CD4-positive, alpha-beta T cell treated with Interleukin-2 at 100 ng/mL for 4 hours (primary cell): ENCODE data around the gene LIN52.
"Not testable (repeated sequence)": the region's sequence is repeated elsewhere in the genome, so short reads cannot be mapped to it uniquely, and the experiment has no call there.

Experiments used
- DNase-seq: peaks from one replicate; pipeline ENCODE4 v3.0.0-alpha.2; 2020; ENCODE audit warnings: low spot score

The LIN52 gene

DNA sequence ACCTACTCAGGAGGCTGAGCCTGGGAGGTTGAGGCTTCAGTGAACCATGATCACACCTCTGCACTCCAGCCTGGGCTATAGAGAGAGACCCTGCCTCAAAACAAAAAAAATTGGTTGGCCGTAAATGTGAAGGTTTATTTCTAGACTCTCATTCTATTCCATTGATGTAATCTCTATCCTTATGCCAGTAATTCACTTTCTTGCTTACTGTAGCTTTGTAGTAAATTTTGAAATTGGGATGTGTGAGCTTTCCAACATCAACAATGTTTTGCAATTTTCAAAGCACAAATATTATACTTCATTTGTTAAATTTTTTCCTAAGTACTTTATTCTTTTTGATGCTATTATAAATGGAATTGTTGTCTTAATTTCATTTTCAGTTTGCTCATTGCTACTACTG, 24.6 kb downstream of the LIN52 start:
- DNase-seq, result no peak

DNA sequence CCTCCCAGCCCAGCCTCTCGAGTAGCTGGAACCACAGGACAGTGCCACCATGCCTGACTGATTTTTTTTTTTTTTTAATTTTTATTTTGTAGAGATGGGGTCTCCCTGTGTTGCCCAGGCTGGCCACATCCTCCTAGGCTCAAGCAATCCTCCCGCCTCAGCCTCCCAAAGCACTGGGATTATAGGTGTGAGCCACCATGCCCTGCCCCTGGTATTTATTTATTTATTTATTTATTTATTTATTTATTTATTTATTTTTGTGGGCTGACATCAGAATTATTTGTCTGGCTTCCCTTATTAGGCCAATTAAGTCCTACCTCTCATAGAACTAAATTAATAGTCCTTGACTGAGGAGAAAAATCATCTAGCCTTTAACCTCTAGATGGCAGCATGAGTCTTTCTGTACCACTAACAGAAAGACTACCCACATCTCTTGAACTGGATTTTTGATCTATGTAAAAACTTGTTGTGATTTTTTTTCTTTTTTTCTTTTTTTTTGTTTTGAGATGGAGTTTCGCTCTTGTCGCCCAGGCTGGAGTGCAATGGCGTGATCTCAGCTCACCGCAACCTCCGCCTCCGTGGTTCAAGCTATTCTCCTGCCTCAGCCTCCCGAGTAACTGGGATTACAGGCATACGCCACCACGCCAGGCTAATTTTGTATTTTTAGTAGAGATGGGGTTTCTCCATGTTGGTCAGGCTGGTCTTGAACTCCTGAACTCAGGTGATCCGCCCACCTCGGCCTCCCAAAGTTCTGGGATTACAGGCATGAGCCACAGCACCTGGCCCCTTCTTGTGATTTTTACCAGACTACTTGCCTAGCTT, 26.9 kb downstream of the LIN52 start:
- DNase-seq, result peak; percentile 47

DNA sequence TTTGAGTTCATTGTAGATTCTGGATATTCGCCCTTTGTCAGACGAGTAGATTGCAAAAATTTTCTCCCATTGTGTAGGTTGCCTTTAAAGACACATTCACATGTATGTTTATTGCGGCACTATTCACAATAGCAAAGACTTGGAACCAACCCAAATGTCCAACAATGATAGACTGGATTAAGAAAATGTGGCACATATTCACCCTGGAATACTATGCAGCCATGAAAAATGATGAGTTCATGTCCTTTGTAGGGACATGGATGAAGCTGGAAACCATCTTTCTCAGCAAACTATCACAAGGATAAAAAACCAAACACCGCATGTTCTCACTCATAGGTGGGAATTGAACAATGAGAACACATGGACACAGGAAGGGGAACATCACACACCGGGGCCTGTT, 40.7 kb downstream of the LIN52 start:
- DNase-seq, result not testable (repeated sequence)

DNA sequence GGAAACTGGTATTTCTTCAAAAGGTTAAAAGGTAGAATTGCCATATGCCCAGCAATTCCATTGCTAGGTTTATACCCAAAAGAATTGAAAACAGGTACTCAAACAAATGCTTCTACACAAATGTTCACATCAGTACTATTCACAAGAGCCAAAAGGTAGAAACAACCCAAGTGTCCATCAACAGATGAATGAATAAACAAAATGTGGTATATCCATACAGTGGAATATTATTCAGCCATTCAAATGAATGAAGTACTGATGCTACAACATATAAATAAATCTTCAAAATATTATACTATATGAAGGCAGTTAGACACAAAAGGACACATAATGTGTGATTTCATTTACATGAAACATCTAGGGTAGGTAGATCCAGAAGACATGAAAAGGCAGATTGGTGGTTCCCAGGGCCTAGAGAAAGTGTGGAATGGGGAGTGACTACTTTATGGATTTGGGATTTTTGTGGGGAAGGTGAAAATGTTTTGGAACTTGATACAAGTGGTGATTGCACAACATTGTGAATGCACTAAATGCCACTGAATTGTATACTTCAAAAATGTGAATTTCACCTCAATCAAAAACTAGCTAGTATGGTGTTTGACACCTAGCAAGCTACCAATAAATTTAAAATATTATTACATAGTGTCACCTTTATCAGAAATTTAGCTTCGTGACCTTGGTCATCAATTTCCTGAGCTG, 41.7 kb downstream of the LIN52 start:
- no peak for DNase-seq

DNA sequence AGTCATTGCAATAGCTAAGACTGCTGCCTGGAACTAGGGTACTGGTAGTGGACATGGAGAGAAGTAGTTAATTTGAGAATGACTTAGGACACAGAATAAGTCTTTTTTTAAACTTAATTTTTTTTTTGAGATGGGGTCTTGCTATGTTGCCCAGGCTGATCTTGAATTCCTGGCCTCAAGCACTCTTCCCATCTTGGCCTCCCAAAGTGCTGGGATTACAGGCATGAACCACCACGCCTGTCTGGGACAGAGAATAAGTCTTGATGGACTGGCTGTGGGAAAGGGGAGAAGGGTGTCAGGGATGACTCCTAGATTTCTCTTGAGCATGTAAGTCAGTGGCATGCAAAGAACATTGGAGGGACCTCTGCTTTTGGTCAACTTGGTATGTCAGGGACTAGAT, 42.9 kb downstream of the LIN52 start:
- no peak for DNase-seq

DNA sequence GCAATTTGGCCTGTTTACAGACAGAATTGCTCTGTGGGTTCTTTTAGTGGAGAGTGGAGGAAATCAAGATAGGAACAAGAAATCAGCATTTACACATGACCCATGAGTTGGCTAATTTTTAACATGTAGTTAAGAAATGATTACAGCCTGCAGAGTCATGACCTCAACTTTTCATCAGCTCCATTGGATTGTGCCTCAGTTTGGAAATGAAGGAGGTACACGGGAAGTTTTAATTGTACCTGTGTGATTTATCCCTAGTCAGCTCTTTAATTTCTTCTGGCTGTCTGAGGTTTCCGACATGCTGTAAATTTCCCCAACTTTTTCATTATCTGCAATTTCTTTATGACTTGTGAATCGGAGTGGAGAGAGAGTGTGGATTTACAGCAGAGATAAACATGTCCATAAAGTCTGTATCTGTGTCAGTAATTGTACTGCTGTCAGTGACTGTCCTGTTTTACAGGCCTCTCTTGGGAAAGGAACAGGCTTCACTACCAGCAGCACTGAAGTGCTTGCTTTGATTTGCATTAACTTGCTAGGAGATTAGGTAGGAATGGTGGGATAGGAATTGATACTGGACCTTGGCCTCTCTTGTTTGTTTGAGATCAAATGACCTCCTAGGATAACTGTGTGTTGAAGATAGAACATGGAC, 49.2 kb downstream of the LIN52 start:
- no peak for DNase-seq

DNA sequence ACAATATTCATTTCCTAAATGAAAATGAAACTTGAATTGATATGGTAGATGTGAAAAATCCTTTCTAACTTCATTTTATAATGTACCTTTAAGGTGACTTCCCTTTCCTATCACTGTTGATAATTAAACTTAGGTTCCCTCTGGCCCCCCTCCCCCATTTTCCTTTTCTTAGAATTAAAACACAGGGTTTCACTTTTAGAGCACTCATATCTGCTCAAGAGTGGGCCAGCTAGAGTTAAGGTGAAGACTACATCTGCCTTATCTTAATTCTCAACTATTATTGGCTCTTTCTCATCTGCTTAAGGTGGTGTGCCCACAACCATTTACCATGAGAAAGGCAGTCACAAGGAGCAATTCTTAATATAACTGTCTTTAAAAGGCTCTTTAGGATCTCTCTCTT, 49.7 kb downstream of the LIN52 start:
- DNase-seq, result no peak

DNA sequence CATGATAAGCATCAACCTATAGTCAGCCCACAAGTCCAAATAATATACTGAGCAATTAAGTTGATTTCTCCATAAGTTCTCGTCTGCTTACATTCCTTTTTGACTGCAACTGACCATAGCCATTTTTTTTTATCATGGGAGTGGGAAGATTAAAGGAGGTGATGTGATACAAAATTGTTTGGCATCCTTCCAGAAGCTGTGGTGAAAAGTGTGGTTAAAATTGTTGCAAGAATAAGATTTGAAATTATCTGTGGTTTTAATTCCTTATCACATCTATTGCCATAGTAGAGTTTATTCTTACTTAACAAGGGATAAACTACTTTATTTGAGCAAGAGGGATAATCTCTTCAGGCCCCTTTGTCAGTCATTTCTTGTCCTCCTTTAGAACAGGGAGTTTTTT, 50.7 kb downstream of the LIN52 start:
- DNase-seq, result no peak

DNA sequence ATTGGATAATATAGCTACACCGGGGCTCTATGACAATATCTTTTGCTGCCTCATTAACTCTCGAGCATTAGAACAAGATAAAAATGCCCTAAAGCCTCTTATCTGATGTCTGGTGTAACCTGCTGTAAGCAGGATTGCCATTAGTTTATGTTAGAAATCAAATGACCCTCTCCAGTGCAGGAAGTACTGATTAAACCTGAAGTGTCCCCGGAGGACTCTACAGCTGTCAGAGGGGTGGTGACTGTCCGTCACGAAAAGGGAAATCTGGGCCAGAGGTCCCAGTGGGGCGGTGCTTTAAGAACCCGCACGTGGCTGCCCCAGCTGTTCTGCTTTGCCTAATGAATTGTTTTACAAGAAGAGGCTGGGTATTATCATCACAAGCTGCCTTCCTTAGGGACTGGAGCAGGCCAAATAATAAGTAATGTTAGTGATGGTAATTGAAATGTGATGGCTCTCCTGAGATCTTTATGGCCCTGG, 55.7 kb downstream of the LIN52 start:
- no peak for DNase-seq

DNA sequence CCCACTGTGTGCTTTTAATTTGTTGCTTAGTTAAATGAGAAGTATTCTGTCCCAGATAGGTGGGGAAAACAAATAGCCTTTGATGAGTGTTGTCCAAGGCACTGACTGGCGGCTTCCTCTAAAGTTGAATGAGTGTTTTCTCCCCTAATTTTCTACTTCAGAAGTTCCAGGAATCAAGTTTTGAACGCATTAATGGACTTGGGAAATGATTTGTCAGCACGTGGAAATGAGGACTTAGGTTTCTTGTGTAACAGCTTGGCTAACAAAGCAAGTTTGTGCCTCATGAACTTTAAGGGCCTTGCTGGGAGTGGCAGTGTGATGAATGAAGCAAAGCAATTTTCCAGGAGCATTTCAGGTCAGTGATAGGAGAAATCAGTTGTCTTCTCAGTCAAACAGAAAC, 56.9 kb downstream of the LIN52 start:
- no peak for DNase-seq

DNA sequence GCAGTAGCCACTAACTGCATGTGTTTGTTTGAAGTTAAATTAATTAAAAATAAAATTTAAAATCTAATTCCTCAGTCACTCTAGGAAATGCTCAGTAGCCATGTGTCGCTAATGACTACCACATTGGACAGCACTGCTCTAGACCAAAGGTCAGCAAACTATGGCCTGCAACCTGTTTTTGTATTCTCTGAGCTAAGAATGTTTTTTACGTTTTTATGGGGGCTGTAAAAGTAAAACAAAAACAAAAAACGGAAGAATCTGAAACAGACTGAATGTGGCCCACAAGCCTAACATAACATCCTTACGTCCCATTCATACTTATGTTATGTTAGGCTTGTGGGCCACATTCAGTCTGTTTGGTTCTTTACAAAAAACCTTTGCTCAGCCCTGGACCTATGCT, 57.8 kb downstream of the LIN52 start:
- DNase-seq, result no peak

DNA sequence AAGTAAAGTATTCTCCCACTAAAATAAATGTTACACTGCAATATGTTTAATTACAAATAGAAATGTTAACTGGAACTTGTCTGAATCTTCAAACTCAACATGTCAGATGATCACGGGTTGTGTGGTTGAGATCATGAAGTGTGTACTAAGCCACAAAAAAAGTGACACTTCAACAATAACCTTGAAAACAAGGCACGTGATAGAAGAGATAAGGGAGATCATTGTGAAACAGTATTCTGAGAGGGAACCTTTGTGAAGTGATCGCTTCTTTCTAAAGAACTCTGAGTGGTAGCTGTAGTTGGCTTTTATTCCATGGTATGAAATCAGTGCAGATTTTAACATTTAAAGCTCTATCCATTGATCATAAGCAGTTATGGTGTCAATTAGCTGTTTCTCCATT, 60.0 kb downstream of the LIN52 start:
- no peak for DNase-seq

DNA sequence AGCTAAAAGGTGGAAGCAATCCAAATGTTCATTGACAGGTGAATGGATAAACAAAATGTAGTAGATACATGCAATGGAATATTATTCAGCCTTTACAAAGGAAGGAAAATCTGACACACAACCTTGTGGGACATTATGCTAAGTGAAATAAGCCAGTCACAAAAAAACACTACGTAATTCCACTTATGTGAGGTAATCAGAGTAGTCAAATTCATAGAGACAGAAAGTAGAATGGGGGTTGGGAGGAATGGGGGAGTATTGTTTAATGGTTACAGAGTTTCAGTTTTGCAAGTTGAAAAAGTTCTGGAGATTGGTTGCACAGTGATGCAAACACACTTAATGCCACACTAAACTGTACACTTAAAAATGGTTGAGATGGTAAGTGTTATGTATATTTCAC, 62.8 kb downstream of the LIN52 start:
- DNase-seq, result no peak

DNA sequence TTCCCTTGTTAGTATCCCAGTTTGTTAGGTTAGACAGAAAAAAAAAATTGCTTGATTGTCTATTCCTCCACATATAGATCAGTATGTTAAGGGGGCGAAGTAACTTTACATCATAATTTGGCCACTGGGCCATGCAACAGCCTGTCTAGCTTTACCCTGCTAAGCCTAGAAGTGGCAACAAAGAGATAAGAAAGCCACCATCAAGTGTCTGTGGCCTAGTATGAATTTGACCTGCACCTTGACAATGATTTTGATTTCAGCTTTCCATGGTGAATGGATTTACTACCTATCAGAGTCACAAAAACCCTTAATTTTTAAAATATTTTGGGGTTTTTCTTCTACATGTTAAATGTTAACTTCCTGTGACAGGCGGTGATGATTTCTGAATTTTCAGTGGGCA, 63.9 kb downstream of the LIN52 start:
- DNase-seq, result no peak

DNA sequence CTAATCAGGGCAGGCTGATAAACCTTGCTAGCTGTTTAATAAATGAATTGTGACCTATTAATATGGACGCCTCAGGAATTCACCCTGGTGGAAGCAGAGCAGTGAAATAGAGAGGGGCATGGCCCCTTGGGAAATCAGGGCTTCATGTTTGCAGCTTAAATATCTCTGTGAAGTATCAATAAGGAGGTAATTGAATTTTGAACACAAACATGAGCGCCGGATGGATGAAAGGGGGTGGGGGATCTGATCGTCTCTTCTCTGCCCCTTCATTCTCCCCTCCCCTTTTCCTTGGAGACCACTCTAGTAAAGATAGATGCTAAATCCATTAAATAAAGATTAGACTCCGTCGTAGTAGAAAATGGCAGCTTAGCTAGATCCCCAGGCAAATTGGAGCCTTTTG, 70.5 kb downstream of the LIN52 start:
- DNase-seq, result no peak

DNA sequence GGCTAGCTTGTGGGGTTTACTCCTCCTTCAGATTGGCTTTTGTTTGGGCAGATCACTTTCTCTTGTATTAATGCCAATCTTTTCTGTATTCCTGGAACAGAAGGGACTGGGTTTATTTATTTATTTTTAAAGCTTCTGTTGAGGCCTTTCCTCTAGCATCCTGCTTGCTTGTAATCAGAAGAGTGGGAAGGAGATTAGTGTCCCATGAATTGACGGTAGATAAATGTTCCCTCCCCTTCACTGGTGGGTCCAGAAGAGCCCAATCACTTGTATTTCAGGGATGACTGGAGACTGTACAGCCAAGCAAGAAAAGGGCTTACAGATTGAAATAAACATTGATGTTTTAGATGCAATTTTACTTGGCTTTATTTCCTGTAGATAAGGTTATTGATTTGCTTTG, 71.0 kb downstream of the LIN52 start:
- DNase-seq, result no peak

DNA sequence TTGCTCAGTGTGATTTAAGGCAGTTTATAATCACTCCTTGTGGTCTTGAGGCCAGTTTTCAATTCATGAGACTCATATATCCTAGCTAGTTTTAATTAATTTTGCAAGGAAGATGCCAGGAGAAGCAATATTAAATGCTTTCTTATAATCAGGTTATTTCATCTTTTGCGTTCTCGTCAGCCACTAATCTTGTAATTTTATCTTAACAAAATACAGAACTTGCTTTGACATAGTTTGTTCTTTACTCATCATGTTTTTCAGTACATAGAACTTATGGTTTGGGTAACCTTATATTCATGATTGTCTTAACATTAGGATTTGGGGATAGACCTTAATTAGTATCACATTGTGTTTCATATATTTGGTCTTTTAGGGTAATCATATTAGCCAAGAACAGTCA, 76.0 kb downstream of the LIN52 start:
- DNase-seq, result no peak

DNA sequence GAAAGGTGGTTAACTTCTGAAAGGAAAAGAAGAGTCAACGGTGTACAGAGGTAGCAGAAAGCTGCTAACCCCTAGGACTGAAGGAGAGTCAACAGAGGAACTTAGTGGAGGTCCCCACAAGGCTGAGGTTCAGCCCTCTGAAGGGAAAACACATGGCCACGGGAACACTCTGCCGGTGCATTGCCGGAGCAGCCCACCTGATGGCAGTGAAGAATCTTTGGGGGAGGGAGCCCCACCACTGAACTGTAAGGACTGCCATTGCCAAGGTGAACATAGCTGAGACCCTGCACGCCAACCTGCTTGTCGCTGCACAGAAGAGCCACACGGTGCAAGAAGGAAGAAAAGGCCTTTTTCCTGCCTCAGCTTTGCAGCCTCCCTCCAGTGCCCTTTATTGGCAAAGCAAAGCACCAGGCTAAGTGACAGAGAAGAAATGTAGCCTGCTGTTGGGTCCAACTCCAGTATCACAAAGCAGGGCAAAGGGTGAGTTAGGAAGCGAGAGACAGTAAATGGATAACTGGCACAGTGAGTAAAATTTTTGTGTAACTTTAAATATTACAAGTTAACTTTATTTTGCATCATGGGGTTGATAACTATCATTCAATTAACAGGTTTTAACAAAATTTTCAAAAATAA, 76.9 kb downstream of the LIN52 start:
- DNase-seq, result no peak

DNA sequence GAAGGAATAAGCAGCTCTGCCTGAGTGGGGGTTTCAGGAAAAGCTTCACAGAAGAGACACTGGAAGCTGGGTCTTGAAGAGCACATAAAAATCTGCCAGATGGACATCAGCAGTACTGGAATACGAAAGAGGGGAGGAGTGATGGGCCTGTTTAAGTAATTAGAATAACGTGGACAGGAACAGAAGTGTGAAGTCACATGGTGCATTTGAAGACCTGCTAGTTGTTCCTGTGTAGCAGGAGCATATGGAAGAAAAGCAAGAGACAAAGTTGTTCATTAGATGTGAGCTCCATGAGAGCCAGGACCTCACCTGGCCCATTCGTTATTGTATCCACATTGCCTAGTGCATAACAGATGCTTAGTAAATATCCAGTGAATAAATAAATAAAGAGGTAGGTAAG, 85.2 kb downstream of the LIN52 start:
- DNase-seq, result no peak

DNA sequence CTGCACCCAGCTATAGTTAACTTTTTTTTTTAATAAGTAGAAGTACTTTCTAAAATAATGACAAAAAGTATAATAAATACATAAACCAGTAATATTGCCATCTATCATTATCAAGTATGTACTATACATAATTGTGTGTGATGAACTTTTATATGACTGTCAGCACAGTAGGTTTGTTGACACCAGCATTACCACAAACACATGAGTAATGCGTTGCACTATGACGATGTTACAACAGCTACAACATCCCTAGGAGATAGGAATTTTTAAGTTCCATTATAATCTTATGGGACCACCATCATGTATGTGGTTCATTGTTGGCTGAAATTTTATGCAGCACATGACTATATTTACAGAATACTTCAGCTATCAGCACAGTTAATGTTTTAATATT, 91.6 kb downstream of the LIN52 start:
- no peak for DNase-seq

DNA sequence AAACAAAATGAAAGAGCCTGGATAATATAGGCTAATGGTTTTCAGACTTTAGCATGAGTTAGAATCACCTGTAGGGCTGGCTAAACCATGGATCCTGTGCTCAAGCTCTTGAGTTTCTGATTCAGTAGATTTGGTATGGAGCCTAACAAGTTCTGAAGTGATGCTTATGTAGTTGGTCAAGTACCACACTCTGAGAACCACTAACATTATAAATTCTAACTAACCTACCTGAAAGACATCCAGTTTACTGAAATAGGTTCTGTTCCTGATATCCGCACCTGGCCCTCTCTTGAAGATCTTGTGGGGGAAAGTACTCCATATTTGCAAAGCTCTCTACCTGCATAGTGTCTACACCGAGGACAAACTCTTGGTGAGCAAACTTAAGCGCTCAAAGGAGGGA, 95.1 kb downstream of the LIN52 start:
- DNase-seq, result no peak

DNA sequence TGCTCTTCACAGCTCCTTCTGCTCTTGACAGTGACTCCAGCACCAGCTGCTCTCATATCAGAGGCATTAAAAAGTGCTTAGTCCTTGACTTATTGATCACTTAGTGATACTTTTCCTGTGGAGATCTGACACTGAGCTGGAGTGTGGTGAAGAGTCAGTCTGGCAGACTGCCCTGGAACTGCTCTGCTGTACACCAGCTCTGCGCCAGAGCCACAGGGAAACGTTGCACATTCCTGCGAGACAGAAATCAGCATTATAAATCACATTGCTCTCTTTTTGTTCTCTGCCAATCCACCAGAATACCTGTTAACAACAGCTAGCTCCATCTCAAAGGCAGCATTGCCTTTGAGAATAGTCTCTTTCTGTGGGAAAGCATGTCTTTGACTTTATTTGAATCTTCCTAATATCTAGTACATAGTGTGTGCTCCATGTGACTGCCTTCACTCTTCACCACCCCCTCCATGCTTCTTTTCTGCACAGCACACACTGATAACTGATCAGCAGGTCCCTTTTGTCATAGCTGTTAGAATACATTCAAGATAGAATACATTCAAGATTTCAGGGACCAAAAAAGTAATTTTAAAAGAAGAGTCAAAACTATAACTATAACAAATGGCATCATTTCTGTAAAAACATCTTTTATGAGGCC, 106.3 kb downstream of the LIN52 start:
- DNase-seq, result no peak
